ENCODE data around the gene PLEKHO1.

PLEKHO1 gene

DNA sequence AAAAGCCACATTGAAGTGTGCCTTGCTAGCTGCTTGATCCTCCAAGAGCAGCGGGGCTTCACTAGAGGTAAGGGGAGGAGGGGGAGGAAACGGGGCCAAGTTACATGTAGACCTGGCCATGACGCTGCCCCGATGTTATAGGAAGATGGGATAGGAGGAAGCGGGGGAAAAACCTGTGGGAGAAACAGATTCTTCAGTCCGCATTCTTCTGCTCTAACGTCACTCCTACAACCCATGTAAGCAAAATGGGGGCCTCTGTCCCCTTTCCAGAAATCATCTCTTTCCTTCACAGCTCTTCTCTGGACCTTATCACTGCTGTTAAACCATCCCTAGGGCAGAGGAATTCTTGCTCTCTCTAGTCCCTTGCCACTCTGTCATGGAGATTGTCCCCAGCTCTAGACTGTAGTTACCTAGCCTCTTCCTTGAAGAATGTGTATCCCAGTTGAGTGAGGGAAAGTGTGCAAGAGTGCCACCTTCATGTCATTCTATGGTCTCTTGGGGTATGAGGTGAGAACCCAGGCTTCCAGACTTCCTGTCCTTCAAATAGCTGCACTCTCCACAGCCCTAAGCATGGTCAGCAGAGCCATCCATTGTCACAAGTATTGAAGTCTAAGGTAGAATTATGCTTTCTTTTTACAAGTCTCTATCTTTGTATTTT, 11.4 kb downstream of the PLEKHO1 start:
- Histone ChIP-seq H3K9me3 (ENCODE audit: control insufficient read depth, insufficient read depth, low read length) (no peaks in the 10 kb centered on the region), H3K36me3 (ENCODE audit: control insufficient read depth, insufficient read depth, low read length) (peaks cover 12% of the 10 kb centered on the region), H3K4me1 (ENCODE audit: control insufficient read depth, insufficient read depth, low read length) (peaks cover 13% of the 10 kb centered on the region; the same call in 1 of the 2 replicates), H3K4me3 (ENCODE audit: low read length) (no peak overlapping the region), H3K27ac (ENCODE audit: low read length) (no peak overlapping the region), H3K27me3 (ENCODE audit: control insufficient read depth, insufficient read depth, low read length) (no peaks in the 10 kb centered on the region)
- no peak for DNase-seq (ENCODE audit: low read depth, low spot score)
- no CpG with 5 or more reads among the region's 7 CpGs for WGBS (ENCODE audit: insufficient coverage, insufficient read length)

DNA sequence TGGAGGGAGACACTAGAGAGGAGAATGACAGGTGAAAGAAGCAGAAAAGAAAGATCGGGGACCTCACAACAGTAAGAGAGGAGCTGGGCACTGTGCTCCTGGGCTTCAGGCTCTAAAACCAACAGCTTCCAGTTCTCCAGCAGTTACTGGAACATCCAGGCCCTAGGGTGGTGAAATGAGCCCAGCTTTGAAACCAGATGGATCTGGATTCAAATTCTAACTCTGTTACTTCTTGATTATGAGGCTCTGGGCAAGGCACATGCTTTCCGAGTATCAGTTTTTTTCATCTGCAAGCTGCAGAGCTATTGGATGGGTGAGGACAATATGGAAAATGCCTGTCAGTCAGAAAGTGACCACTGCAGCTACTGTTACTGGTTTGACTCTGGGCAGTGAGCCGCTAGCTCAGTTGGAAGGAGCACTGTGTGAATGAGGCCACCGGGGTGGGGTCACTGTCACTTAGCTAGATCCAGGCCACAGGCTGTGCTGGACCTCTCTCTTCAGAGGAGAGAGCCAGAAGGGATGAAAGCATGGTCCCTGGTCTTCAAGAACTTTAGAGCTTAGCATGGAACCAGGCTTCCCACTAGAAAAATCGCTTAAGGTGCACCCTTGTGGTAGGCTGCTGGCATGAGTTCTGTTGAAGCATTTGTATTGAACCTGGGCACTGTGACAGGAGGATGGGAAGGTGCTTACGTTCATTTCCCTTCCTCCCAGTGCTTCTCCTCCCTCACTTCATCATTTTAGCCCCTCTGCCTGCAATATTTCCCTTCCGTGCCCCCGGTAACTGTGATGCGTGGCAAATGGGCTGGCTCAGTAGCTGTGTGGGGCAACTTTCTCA, 12.2 kb downstream of the PLEKHO1 start:
- H3K36me3 ChIP-seq (ENCODE audit: control insufficient read depth, insufficient read depth, low read length) = peaks cover 8% of the 10 kb centered on the region
- no peak overlapping the region; the same call in 1 of the 2 replicates for H3K4me3 ChIP-seq (ENCODE audit: low read length)
- no peak overlapping the region for H3K27ac ChIP-seq (ENCODE audit: low read length)
- peaks cover 13% of the 10 kb centered on the region; the same call in 1 of the 2 replicates for H3K4me1 ChIP-seq (ENCODE audit: control insufficient read depth, insufficient read depth, low read length)
- H3K9me3 ChIP-seq (ENCODE audit: control insufficient read depth, insufficient read depth, low read length) = no peaks in the 10 kb centered on the region
- no peaks in the 10 kb centered on the region for H3K27me3 ChIP-seq (ENCODE audit: control insufficient read depth, insufficient read depth, low read length)
- WGBS (ENCODE audit: insufficient coverage, insufficient read length) = no CpG with 5 or more reads among the region's 9 CpGs
- DNase-seq (ENCODE audit: low read depth, low spot score) = no peak

DNA sequence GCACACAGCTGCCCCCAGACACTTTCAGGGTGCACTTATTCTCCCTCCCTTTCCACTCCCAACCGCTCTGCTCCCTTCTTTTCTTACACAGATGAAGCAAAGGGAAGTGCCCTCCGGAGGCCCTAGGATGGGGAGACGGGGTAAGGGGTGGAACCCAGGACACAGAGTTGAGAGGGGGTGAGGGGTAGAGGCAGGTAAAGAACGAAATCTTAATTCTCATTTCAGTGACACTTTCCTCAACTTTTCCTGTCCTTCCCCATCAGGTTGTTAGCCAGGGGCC, 12.8 kb downstream of the PLEKHO1 start:
- WGBS (ENCODE audit: insufficient coverage, insufficient read length) = no CpG with 5 or more reads among the region's 4 CpGs
- no peak for DNase-seq (ENCODE audit: low read depth, low spot score)
- H3K9me3 ChIP-seq (ENCODE audit: control insufficient read depth, insufficient read depth, low read length) = no peaks in the 10 kb centered on the region
- H3K4me3 ChIP-seq (ENCODE audit: low read length) = no peak overlapping the region; the same call in 1 of the 2 replicates
- H3K27me3 ChIP-seq (ENCODE audit: control insufficient read depth, insufficient read depth, low read length) = no peaks in the 10 kb centered on the region
- peaks cover 13% of the 10 kb centered on the region; the same call in 1 of the 2 replicates for H3K4me1 ChIP-seq (ENCODE audit: control insufficient read depth, insufficient read depth, low read length)
- no peak overlapping the region for H3K27ac ChIP-seq (ENCODE audit: low read length)
- H3K36me3 ChIP-seq (ENCODE audit: control insufficient read depth, insufficient read depth, low read length) = peaks cover 6% of the 10 kb centered on the region; the same call in 1 of the 2 replicates

DNA sequence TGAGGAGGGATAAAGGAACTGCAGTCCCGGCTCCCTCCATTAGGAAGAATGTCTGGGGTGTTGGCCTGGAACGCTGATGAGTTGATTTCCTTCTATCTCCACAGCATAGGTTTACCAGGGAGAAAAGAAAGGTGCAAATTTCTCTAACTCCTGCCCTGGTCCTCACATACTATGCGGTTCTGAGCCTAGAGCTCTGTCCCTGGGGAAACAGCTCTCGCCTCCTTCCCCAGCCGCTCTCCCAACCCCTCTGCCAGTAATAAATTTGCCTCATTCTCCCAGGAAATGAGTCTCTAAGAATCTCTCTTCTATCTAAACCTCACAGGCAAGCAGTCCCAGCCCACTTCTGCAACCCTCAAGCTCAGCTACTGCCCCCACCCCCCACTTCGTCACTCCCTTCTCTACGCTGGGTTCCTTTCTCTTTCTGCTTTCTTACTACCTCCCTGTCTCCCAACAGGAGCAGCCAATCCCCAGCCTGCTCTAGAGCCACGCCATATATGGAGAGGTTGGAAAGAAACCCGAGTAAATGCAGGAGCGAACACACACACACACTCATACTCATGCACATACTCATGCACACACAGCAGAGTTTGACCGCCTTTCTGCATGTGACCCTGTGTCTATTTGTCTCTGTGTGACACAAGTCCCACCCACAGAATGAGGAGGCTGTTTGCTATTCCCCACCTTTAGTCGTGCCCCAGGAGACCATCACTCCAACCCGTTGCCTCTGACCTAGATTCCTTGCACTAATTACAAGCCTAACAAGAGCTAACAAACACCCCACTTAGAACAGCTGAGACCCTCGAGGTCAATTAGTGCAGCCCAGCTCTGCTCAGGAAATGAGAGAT, 13.4 kb downstream of the PLEKHO1 start:
- Histone ChIP-seq H3K27ac (ENCODE audit: low read length) (no peak overlapping the region), H3K9me3 (ENCODE audit: control insufficient read depth, insufficient read depth, low read length) (no peaks in the 10 kb centered on the region), H3K4me3 (ENCODE audit: low read length) (no peak overlapping the region), H3K27me3 (ENCODE audit: control insufficient read depth, insufficient read depth, low read length) (no peaks in the 10 kb centered on the region), H3K4me1 (ENCODE audit: control insufficient read depth, insufficient read depth, low read length) (peaks cover 13% of the 10 kb centered on the region; the same call in 1 of the 2 replicates), H3K36me3 (ENCODE audit: control insufficient read depth, insufficient read depth, low read length) (peaks cover 6% of the 10 kb centered on the region; the same call in 1 of the 2 replicates)
- no CpG with 5 or more reads among the region's 14 CpGs for WGBS (ENCODE audit: insufficient coverage, insufficient read length)
- DNase-seq (ENCODE audit: low read depth, low spot score) = peak; percentile 93

DNA sequence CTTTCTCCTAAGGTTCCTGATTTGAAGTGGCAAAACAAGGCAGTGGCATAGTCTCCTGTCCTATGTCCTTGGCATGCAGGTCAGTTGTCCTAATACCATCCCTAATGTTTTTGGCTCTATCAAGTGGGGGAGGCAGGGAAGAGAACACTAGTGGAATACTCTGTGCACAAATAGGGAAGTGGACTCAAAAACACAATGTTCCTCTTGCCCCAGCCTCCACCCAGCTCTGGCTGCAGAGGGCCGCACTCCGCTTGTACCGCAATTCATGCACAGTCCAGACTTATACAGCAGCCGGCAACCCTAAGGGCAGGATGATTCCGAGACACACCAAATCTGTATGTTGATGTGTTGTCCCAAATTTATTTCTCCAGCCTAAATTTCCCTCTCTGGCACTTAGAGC, 14.5 kb downstream of the PLEKHO1 start:
- DNase-seq (ENCODE audit: low read depth, low spot score) = no peak
- WGBS (ENCODE audit: insufficient coverage, insufficient read length) = no CpG with 5 or more reads among the region's 5 CpGs
- Histone ChIP-seq H3K4me1 (ENCODE audit: control insufficient read depth, insufficient read depth, low read length) (peaks cover 13% of the 10 kb centered on the region; the same call in 1 of the 2 replicates), H3K27ac (ENCODE audit: low read length) (no peak overlapping the region), H3K4me3 (ENCODE audit: low read length) (no peak overlapping the region), H3K36me3 (ENCODE audit: control insufficient read depth, insufficient read depth, low read length) (0 out of 2 replicates have a peak, but pooled peaks cover 4% of the 10 kb centered on the region), H3K27me3 (ENCODE audit: control insufficient read depth, insufficient read depth, low read length) (no peaks in the 10 kb centered on the region), H3K9me3 (ENCODE audit: control insufficient read depth, insufficient read depth, low read length) (no peaks in the 10 kb centered on the region)

DNA sequence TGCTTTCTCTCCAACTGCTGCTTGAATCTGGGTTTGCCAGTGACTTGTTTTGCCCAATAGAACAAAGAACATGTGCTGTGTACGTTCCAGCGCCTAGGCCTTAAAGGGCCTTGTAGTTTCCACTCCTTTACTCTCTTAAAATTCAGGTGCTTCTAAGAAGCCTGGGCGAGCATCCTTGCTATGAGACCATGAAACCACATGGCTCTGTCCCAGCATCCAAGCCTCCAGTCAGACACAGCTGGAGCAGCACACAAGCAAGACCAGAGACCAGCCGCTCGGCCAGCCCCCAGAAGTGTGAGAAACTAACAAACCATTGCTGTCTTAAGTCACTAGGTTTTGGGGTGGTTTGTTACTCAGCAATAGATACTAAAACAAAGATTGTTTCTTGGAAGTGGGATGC, 15.1 kb downstream of the PLEKHO1 start:
- Histone ChIP-seq H3K27ac (ENCODE audit: low read length) (no peak overlapping the region), H3K4me1 (ENCODE audit: control insufficient read depth, insufficient read depth, low read length) (peaks cover 13% of the 10 kb centered on the region; the same call in 1 of the 2 replicates), H3K9me3 (ENCODE audit: control insufficient read depth, insufficient read depth, low read length) (no peaks in the 10 kb centered on the region), H3K4me3 (ENCODE audit: low read length) (no peak overlapping the region), H3K27me3 (ENCODE audit: control insufficient read depth, insufficient read depth, low read length) (no peaks in the 10 kb centered on the region), H3K36me3 (ENCODE audit: control insufficient read depth, insufficient read depth, low read length) (no peaks in the 10 kb centered on the region)
- no CpG with 5 or more reads among the region's 5 CpGs for WGBS (ENCODE audit: insufficient coverage, insufficient read length)
- DNase-seq (ENCODE audit: low read depth, low spot score) = no peak

DNA sequence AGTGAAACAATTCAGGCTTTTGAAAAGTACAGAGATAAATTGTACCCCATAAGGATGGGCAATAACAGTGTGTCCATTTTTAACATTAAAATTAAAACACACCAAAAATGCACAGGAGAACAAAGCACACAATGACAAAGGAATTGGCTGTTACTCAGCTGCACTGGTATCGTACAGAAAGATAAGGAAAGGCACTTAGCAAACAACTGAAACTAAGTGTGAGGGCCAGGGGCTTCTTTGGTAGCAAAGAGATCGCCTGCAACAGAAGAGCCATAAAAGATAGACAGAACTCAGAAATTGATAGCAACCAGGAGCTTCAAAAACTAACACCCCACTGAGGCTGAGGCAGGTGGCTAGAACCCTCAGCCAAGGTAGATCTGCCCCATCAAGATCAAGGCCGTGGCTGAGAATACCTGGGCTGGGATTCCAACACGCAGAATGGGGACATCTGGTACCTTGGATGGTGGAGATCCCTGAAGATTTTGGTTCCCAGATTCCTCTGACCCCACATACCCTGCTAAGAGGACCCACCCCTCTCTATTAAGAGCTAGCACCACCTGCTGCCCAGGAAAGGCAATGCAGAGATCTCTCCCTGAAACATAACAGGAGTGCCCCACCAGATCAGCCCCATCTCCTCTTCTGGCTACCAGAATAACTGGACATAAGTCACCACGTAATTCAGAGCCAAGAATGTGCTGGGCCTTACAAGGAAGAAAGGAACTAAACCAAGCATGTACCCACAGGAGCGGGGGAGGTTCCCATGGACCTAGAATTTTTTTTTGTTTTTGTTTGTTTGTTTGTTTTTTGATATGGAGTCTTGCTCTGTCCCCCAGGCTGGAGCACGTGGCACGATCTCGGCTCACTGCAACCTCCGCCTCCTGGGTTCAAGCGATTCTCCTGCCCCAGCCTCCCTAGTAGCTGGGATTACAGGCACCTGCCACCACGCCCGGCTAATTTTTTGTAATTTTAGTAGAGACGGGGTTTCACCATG, 16.2 kb downstream of the PLEKHO1 start:
- no peaks in the 10 kb centered on the region for H3K9me3 ChIP-seq (ENCODE audit: control insufficient read depth, insufficient read depth, low read length)
- H3K36me3 ChIP-seq (ENCODE audit: control insufficient read depth, insufficient read depth, low read length) = no peaks in the 10 kb centered on the region
- H3K27me3 ChIP-seq (ENCODE audit: control insufficient read depth, insufficient read depth, low read length) = no peaks in the 10 kb centered on the region
- H3K4me1 ChIP-seq (ENCODE audit: control insufficient read depth, insufficient read depth, low read length) = peaks cover 13% of the 10 kb centered on the region; the same call in 1 of the 2 replicates
- H3K4me3 ChIP-seq (ENCODE audit: low read length) = no peak overlapping the region
- WGBS (ENCODE audit: insufficient coverage, insufficient read length) = no CpG with 5 or more reads among the region's 14 CpGs
- no peak for DNase-seq (ENCODE audit: low read depth, low spot score)
- H3K27ac ChIP-seq (ENCODE audit: low read length) = no peak overlapping the region

DNA sequence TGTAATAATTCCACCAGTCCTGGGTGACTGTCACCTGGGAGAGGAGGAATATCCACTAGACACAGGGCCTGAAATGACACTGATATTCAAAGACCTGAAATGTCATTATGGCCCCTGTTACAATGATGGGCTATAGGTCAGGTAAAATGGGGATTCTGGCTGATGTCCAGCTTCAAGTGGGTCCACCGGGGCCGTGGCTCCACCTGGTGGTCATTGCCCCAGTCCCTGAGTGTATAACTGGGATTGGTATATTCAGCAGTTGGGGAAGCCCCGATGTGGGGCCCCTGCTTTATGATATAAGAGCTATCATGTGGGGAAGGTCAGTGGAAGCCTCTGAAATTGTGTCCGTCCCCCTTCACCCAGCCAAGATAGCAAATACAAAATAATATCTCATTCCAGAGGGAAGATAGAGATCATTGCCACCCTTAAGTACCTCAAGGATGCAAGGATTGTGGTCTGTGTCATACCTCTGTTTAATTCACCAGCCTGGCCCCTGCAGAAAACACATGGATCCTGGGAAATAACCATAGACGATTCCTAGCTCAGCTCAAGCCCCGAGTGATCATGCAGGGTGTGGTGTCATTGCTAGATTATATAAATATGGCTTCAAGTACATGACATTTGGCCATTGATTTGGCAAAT, 19.4 kb downstream of the PLEKHO1 start:
- no CpG with 5 or more reads among the region's 6 CpGs for WGBS (ENCODE audit: insufficient coverage, insufficient read length)
- H3K27me3 ChIP-seq (ENCODE audit: control insufficient read depth, insufficient read depth, low read length) = no peaks in the 10 kb centered on the region
- H3K4me3 ChIP-seq (ENCODE audit: low read length) = no peak overlapping the region
- no peak for DNase-seq (ENCODE audit: low read depth, low spot score)
- no peaks in the 10 kb centered on the region for H3K36me3 ChIP-seq (ENCODE audit: control insufficient read depth, insufficient read depth, low read length)
- H3K27ac ChIP-seq (ENCODE audit: low read length) = no peak overlapping the region
- no peaks in the 10 kb centered on the region for H3K4me1 ChIP-seq (ENCODE audit: control insufficient read depth, insufficient read depth, low read length)
- no peaks in the 10 kb centered on the region for H3K9me3 ChIP-seq (ENCODE audit: control insufficient read depth, insufficient read depth, low read length)

DNA sequence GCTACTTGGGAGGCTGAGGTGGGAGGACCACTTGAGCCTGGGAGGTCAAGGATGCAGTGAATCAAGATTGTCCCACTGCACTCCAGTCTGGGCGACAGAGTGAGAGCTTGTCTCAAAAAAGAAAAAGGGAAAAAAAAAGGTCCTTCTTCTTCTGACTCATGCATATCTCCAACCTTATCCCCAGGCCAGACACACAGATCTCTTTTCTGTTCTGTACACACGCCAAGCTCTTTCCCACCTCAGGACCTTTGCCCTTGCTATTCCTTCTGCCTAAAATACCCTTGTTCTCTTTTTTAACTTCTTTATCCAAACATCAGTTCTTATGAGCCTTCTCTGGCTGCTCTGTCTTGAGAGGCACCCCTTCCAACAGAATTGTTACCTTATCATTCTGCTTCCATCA, 22.1 kb downstream of the PLEKHO1 start:
- H3K27me3 ChIP-seq (ENCODE audit: control insufficient read depth, insufficient read depth, low read length) = no peaks in the 10 kb centered on the region
- WGBS (ENCODE audit: insufficient coverage, insufficient read length) = no CpG with 5 or more reads among the region's 2 CpGs

More for the DNA sequence above, 22.1 kb downstream of the PLEKHO1 start:
- Histone ChIP-seq H3K27ac (ENCODE audit: low read length) (no peak overlapping the region), H3K4me1 (ENCODE audit: control insufficient read depth, insufficient read depth, low read length) (no peaks in the 10 kb centered on the region), H3K9me3 (ENCODE audit: control insufficient read depth, insufficient read depth, low read length) (no peaks in the 10 kb centered on the region), H3K4me3 (ENCODE audit: low read length) (no peak overlapping the region), H3K36me3 (ENCODE audit: control insufficient read depth, insufficient read depth, low read length) (no peaks in the 10 kb centered on the region)
- DNase-seq (ENCODE audit: low read depth, low spot score) = no peak

Data from iPS DF 6.9 (cell line).